Thyroid gland (tissue), 4 donors: ENCODE data around the gene ZNF264.

ENCODE experiments used
- CTCF ChIP-seq, 6 experiments: fragments of 200-600 bp in 3 of 6; fragments of 450-650 bp in 3 of 6; sonication (generic) in 3 of 6; IDR thresholded peaks; one replicate each; pipeline ENCODE4 v1.5.1; 2016 to 2019; ENCODE audit warnings: antibody characterized with exemption in 6 of 6, mild to moderate bottlenecking in 2 of 6, inconsistent platforms in 1 of 6, moderate library complexity in 1 of 6
- POLR2A ChIP-seq, 2 donors: fragments of 450-650 bp; IDR thresholded peaks; one replicate each; pipeline ENCODE4 v1.6.1; 2017; ENCODE audit warnings: antibody characterized with exemption in 2 of 2, mild to moderate bottlenecking in 2 of 2, moderate library complexity in 1 of 2

GRCh38 chr19:57161985-57162539 is 29.2 kb upstream of the ZNF264 start:
- TF ChIP-seq POLR2A (IDR thresholded peaks at IDR 0.05) (no peak), CTCF (IDR thresholded peaks at IDR 0.05) (no peak)
